GM12892 (cell line): Measurements from ENCODE around the gene ZNF287.

Experiments
- POLR2A ChIP-seq: IDR thresholded peaks from 2 replicates; pipeline ENCODE4 v1.6.1; 2011; ENCODE audit warnings: low read depth, low read length, control low read depth
- TAF1 ChIP-seq: IDR thresholded peaks from 2 replicates; pipeline ENCODE4 v1.6.1; 2011; ENCODE audit warnings: low read depth, mild to moderate bottlenecking, control low read depth, low read length, borderline replicate concordance

DNA sequence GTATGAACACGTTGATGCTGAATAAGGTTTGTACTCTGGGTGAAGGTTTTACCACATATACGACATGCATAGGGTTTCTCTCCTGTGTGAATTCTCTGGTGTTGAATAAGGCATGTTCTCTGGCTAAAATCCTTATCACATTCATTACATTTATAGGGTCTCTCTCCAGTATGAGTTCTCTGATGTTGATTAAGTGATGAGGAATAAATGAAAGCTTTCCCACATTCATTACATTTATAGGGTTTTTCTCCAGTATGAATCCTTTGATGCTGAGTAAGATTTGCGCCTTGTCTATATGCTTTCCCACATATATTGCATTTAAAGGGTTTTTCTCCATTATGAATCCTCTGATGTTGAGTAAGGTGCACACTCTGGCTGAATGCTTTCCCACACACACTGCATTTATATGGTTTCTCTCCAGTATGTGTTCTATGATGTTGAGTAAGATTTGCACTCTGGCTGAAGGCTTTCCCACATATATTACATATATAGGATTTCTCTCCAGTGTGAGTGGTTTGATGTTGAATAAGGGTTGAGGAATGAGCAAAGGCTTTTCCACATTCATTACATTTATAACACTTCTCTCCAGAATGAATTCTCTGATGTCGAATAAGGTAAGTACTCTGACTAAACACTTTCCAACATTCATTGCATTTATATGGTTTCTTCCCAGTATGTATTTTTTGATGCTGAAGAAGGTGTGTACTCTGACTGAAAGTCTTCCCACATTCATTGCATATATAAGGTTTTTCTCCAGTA, 16.9 kb downstream of the ZNF287 start:
- no peak for TF ChIP-seq POLR2A
- TF ChIP-seq TAF1, result no peak
